Measurements from ENCODE around the gene COPZ1. TPM values are rescaled to one million over a fixed set of nuclear protein-coding genes. Genes with fewer than 3 reads are reported as not detected.

COPZ1 gene
- total and polyA plus RNA-seq, 9 of the 15 experiments (the other 6 are each of a cell fraction or from before 2014, with no cell fraction given) = 137 to 487 (median 233) TPM

GRCh38 chr12:54294152-54294952 is 30.6 kb upstream of the COPZ1 start (continued):
- no peak for TF ChIP-seq ZNF318 (IDR thresholded peaks at IDR 0.05; ENCODE audit: borderline replicate concordance in 1 of 2, low read depth in 1 of 2)
- TF ChIP-seq ZNF12 (CRISPR knock-in tag; IDR thresholded peaks at IDR 0.05) = no peak
- peak; percentile 89 for TF ChIP-seq MYNN (IDR thresholded peaks at IDR 0.05)
- no peak for TF ChIP-seq MYNN (CRISPR knock-in tag; IDR thresholded peaks at IDR 0.05)
- TF ChIP-seq ZNF764 (CRISPR knock-in tag; IDR thresholded peaks at IDR 0.05; ENCODE audit: low read depth) = peak; percentile 53; the same call in 1 of the 2 replicates
- no peak for TF ChIP-seq ARHGAP35 (IDR thresholded peaks at IDR 0.05; ENCODE audit: partially characterized antibody)
- 0 out of 2 replicates have a peak, but pooled peaks have one; percentile 43 for TF ChIP-seq BCL6 (CRISPR knock-in tag; IDR thresholded peaks at IDR 0.05)
- 0 out of 2 replicates have a peak, but pooled peaks have one; percentile 30 for TF ChIP-seq GABPA (tag; conservative IDR thresholded peaks at IDR 0.05; ENCODE audit: low read depth)
- TF ChIP-seq ZBTB34 (CRISPR knock-in tag; IDR thresholded peaks at IDR 0.05) = no peak
- TF ChIP-seq SRSF3 (IDR thresholded peaks at IDR 0.05; ENCODE audit: insufficient read depth, low read length) = no peak
- TF ChIP-seq BCOR (IDR thresholded peaks at IDR 0.05) = peak; percentile 58; the same call in 1 of the 2 replicates
- TF ChIP-seq ZNF282 (CRISPR knock-in tag; IDR thresholded peaks at IDR 0.05) = no peak
- TF ChIP-seq CHD2 (IDR thresholded peaks at IDR 0.05; ENCODE audit: low read depth, low read length) = no peak
- TF ChIP-seq SP1 (CRISPR knock-in tag; IDR thresholded peaks at IDR 0.05) = peak; percentile 77
- TF ChIP-seq IRF1 (CRISPR knock-in tag; IDR thresholded peaks at IDR 0.05; ENCODE audit: borderline replicate concordance) = no peak
- TF ChIP-seq TAF15 (IDR thresholded peaks at IDR 0.05; ENCODE audit: low read depth, low read length) = no peak
- TF ChIP-seq NR2C2 (CRISPR knock-in tag; IDR thresholded peaks at IDR 0.05) = peak; percentile 94
- TF ChIP-seq NR2C2 (tag; IDR thresholded peaks at IDR 0.05) = peak; percentile 98
- TF ChIP-seq PTBP1 (IDR thresholded peaks at IDR 0.05; ENCODE audit: low read depth, low read length) = no peak
